Measurements from ENCODE around the gene MVB12B.
"Not testable (repeated sequence)": the region's sequence is repeated elsewhere in the genome, so short reads cannot be mapped to it uniquely, and the experiment has no call there.

The MVB12B gene

GRCh38 chr9:126534431-126535186 is 208.0 kb downstream of the MVB12B start:
- no peak for DNase-seq (ENCODE audit: low read depth in 2 of 2)

- DNase-seq (ENCODE audit: low read depth in 2 of 2): no peak
Observed at GRCh38 chr9:126536131-126536530, 209.5 kb downstream of the MVB12B start.

GRCh38 chr9:126536841-126537465 is 210.3 kb downstream of the MVB12B start:
- DNase-seq (ENCODE audit: low read depth in 2 of 2): no peak

GRCh38 chr9:126538550-126538949 is 211.9 kb downstream of the MVB12B start:
- DNase-seq (ENCODE audit: low read depth in 2 of 2): no peak

- DNase-seq (ENCODE audit: low read depth in 2 of 2): not testable (repeated sequence)
Observed at GRCh38 chr9:126540398-126540797, 213.8 kb downstream of the MVB12B start.

GRCh38 chr9:126543490-126543889 is 216.9 kb downstream of the MVB12B start:
- no peak for DNase-seq (ENCODE audit: low read depth in 2 of 2)

GRCh38 chr9:126545106-126545505 is 218.5 kb downstream of the MVB12B start:
- DNase-seq (ENCODE audit: low read depth in 2 of 2): no peak

GRCh38 chr9:126546036-126546435 is 219.4 kb downstream of the MVB12B start:
- DNase-seq (ENCODE audit: low read depth in 2 of 2): no peak

- DNase-seq (ENCODE audit: low read depth in 2 of 2): no peak
Observed at GRCh38 chr9:126548312-126548711, 221.7 kb downstream of the MVB12B start.

GRCh38 chr9:126549246-126550006 is 222.8 kb downstream of the MVB12B start:
- DNase-seq (ENCODE audit: low read depth in 2 of 2): no peak

- no peak for DNase-seq (ENCODE audit: low read depth in 2 of 2)
Observed at GRCh38 chr9:126550891-126551351, 224.3 kb downstream of the MVB12B start.

- no peak for DNase-seq (ENCODE audit: low read depth in 2 of 2)
Observed at GRCh38 chr9:126551812-126552211, 225.2 kb downstream of the MVB12B start.

- DNase-seq (ENCODE audit: low read depth in 2 of 2): no peak
Observed at GRCh38 chr9:126554292-126554691, 227.7 kb downstream of the MVB12B start.

GRCh38 chr9:126555421-126555820 is 228.8 kb downstream of the MVB12B start:
- not testable (repeated sequence) for DNase-seq (ENCODE audit: low read depth in 2 of 2)

Data from stimulated activated CD4-positive, alpha-beta T cell treated with anti-CD3 and anti-CD28 coated beads, Interleukin-4, amount 100 ng/mL, for 48 hours (primary cell).